ENCODE data around the gene SLC25A48.

DNA sequence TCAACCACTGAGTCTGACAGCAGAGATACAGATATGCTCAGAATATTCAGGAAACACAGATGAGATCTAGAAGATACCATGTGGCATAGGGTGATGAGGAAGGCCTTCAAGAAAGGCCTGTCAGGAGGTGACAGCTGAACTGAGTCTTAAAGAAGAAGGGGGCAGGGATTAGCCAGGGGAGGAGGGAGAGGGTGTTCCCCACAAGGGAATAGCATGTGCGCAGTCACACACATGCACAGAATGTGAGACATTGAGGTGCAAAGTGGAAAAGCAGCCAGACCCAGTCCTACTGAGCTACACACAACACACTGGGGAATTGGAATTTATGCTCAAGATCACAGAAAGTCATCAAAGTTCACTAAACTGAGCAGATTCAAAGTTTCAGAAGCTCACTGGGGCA is 3.0 kb upstream of the SLC25A48 start:
- TF ChIP-seq, protein P1, sequence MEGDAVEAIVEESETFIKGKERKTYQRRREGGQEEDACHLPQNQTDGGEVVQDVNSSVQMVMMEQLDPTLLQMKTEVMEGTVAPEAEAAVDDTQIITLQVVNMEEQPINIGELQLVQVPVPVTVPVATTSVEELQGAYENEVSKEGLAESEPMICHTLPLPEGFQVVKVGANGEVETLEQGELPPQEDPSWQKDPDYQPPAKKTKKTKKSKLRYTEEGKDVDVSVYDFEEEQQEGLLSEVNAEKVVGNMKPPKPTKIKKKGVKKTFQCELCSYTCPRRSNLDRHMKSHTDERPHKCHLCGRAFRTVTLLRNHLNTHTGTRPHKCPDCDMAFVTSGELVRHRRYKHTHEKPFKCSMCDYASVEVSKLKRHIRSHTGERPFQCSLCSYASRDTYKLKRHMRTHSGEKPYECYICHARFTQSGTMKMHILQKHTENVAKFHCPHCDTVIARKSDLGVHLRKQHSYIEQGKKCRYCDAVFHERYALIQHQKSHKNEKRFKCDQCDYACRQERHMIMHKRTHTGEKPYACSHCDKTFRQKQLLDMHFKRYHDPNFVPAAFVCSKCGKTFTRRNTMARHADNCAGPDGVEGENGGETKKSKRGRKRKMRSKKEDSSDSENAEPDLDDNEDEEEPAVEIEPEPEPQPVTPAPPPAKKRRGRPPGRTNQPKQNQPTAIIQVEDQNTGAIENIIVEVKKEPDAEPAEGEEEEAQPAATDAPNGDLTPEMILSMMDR (IDR thresholded peaks at IDR 0.05; ENCODE audit: low read depth, low read length, poor library complexity, severe bottlenecking), result no peak
- no peak for TF ChIP-seq EZH2phosphoT487 (IDR thresholded peaks at IDR 0.05; ENCODE audit: borderline replicate concordance, low read length)

Data from DOHH2 (cell line).